Type B pancreatic cell (in vitro differentiated cells): Measurements from ENCODE around the gene ELF2. TPM values are rescaled to one million over a fixed set of nuclear protein-coding genes. Genes with fewer than 3 reads are reported as not detected.
A peak's percentile ranks its signal among the peaks of the same experiment; 100 is the strongest.

ENCODE experiments used
- DNase-seq: peaks from one replicate; pipeline ENCODE4 v3.0.0; 2021; ENCODE audit warnings: mixed read lengths; ENCODE audit not compliant: unreplicated experiment; ENCODE audit errors: extremely low spot score
- H3K27ac Mint-ChIP-seq: 2 replicates; pipeline ENCODE4 v1.8.0; 2021; ENCODE audit warnings: mild to moderate bottlenecking, mixed read lengths
- H3K27me3 Mint-ChIP-seq: 2 replicates; pipeline ENCODE4 v1.8.0; 2021; ENCODE audit warnings: mixed read lengths
- H3K36me3 Mint-ChIP-seq: 2 replicates; pipeline ENCODE4 v1.8.0; 2021; ENCODE audit warnings: mixed read lengths
- H3K4me1 Mint-ChIP-seq: one replicate; pipeline ENCODE4 v1.8.0; 2021; ENCODE audit warnings: mixed read lengths; ENCODE audit not compliant: unreplicated experiment
- H3K4me3 Mint-ChIP-seq: 2 replicates; pipeline ENCODE4 v1.8.0; 2021; ENCODE audit warnings: mild to moderate bottlenecking, mixed read lengths
- H3K9me3 Mint-ChIP-seq: 2 replicates; pipeline ENCODE4 v1.8.0; 2021; ENCODE audit warnings: mixed read lengths
- CTCF ChIP-seq: fragments of 200-600 bp; sonication (generic); conservative IDR thresholded peaks from 2 replicates; pipeline ENCODE4 v1.5.0; 2021; ENCODE audit warnings: antibody characterized with exemption, mild to moderate bottlenecking
- total RNA-seq: library from RNA; stranded (reverse); gene quantifications from 2 replicates; pipeline ENCODE4 v1.2.1, GENCODE V29; 2021; ENCODE audit warnings: low replicate concordance

Gene ELF2
- total RNA-seq, 1 donor from 2014 or later, result 42.1 TPM

GRCh38 chr4:139184129-139184528 lies 7.1 kb upstream of the ELF2 start:
- H3K27ac Mint-ChIP-seq, result no peak overlapping the region
- no peaks in the 10 kb centered on the region for H3K36me3 Mint-ChIP-seq
- no peak for TF ChIP-seq CTCF
- H3K4me3 Mint-ChIP-seq, result no peak overlapping the region
- peaks cover 3% of the 10 kb centered on the region for H3K4me1 Mint-ChIP-seq
- no peaks in the 10 kb centered on the region for H3K27me3 Mint-ChIP-seq
- DNase-seq, result no peak
- H3K9me3 Mint-ChIP-seq, result no peaks in the 10 kb centered on the region

GRCh38 chr4:139177869-139178619 lies 1.0 kb upstream of the ELF2 start:
- Mint-ChIP-seq H3K27ac (peak overlapping the region; percentile 97), H3K27me3 (peaks cover 6% of the 10 kb centered on the region), H3K4me1 (peaks cover 6% of the 10 kb centered on the region), H3K36me3 (no peaks in the 10 kb centered on the region), H3K4me3 (peak overlapping the region; percentile 93), H3K9me3 (no peaks in the 10 kb centered on the region)
- no peak for TF ChIP-seq CTCF
- peak; percentile 98 for DNase-seq

- Mint-ChIP-seq H3K9me3 (no peaks in the 10 kb centered on the region), H3K36me3 (no peaks in the 10 kb centered on the region), H3K4me3 (peak overlapping the region; percentile 97), H3K27me3 (peaks cover 6% of the 10 kb centered on the region), H3K27ac (peak overlapping the region; percentile 95), H3K4me1 (peaks cover 15% of the 10 kb centered on the region)
- DNase-seq, result peak; percentile 82
- no peak for TF ChIP-seq CTCF
Measured at GRCh38 chr4:139176302-139177048, 543 bp downstream of the ELF2 start.

- Mint-ChIP-seq H3K36me3 (no peaks in the 10 kb centered on the region), H3K9me3 (no peaks in the 10 kb centered on the region), H3K4me3 (peak overlapping the region; percentile 97), H3K4me1 (peaks cover 15% of the 10 kb centered on the region), H3K27me3 (peaks cover 6% of the 10 kb centered on the region), H3K27ac (peak overlapping the region; percentile 95)
- no peak for DNase-seq
- TF ChIP-seq CTCF, result no peak
Measured at GRCh38 chr4:139175646-139176301, 1.2 kb downstream of the ELF2 start.

- Mint-ChIP-seq H3K4me1 (peaks cover 15% of the 10 kb centered on the region), H3K27ac (peak overlapping the region; percentile 15), H3K4me3 (peak overlapping the region; percentile 32), H3K36me3 (no peaks in the 10 kb centered on the region), H3K27me3 (peaks cover 6% of the 10 kb centered on the region), H3K9me3 (no peaks in the 10 kb centered on the region)
- no peak for TF ChIP-seq CTCF
- DNase-seq, result no peak
Measured at GRCh38 chr4:139171876-139172691, 4.9 kb downstream of the ELF2 start.
